Uterus (tissue), 4 donors: ENCODE data around the gene HLTF. TPM values are rescaled to one million over a fixed set of nuclear protein-coding genes. Genes with fewer than 3 reads are reported as not detected.

ENCODE experiments used
- DNase-seq, 2 donors: peaks; one replicate each; pipeline ENCODE4 v3.0.0-alpha.2; 2019 to 2020
- H3K27ac ChIP-seq, 2 donors: fragments of 200-600 bp; sonication (generic); 1 replicate in 1 of 2; 2 replicates in 1 of 2; pipeline ENCODE4 v1.5.1; 2016 to 2018
- H3K27me3 ChIP-seq, 2 donors: fragments of 200-600 bp; sonication (generic); one replicate each; pipeline ENCODE4 v1.5.1; 2018 to 2019; ENCODE audit warnings: control low read depth in 1 of 2
- H3K36me3 ChIP-seq, 2 donors: fragments of 200-600 bp; sonication (generic); one replicate each; pipeline ENCODE4 v1.5.1; 2019; ENCODE audit warnings: control low read depth in 1 of 2
- H3K4me1 ChIP-seq, 2 donors: fragments of 200-600 bp; sonication (generic); one replicate each; pipeline ENCODE4 v1.5.1; 2018 to 2019; ENCODE audit warnings: control low read depth in 1 of 2
- H3K4me3 ChIP-seq, 2 donors: fragments of 200-600 bp; sonication (generic); 1 replicate in 1 of 2; 2 replicates in 1 of 2; pipeline ENCODE4 v1.5.1; 2018 to 2019; ENCODE audit warnings: mild to moderate bottlenecking in 1 of 2
- H3K9me3 ChIP-seq, 2 donors: fragments of 200-600 bp; sonication (generic); one replicate each; pipeline ENCODE4 v1.5.1; 2019; ENCODE audit warnings: control low read depth in 1 of 2
- POLR2A ChIP-seq, 2 donors: fragments of 450-650 bp; IDR thresholded peaks; one replicate each; pipeline ENCODE4 v1.6.1; 2016; ENCODE audit warnings: antibody characterized with exemption in 2 of 2, mild to moderate bottlenecking in 1 of 2, moderate library complexity in 1 of 2
- intact Hi-C: fragments of 100-400 bp; cut with DNase I; formaldehyde crosslinking; loops from one replicate; pipeline ENCODE4 v1.15.1; 2023; ENCODE audit warnings: low total_unique reads
- total RNA-seq, 4 donors: library from RNA; depleted of rRNA in 3 of 4; stranded (reverse); fragments of >200 nt in 3 of 4; gene quantifications; one replicate each; pipeline versions ENCODE4 v1.1.0 to v1.2.4, GENCODE V29; 2014 to 2023
- TF ChIP-seq, protein P1 (sequence below), 4 experiments: fragments of 200-600 bp in 2 of 4; fragments of 450-650 bp in 2 of 4; sonication (generic) in 2 of 4; IDR thresholded peaks; one replicate each; pipeline ENCODE4 v1.5.1; 2016 to 2019; ENCODE audit warnings: antibody characterized with exemption in 4 of 4, mild to moderate bottlenecking in 2 of 4, moderate library complexity in 1 of 4
- donor health status: DM: yes; HTN: yes; CAD: no.

HLTF gene
- total RNA-seq, 4 donors from 2014 or later, result 21.5 to 80.1 (median 38.0) TPM

DNA sequence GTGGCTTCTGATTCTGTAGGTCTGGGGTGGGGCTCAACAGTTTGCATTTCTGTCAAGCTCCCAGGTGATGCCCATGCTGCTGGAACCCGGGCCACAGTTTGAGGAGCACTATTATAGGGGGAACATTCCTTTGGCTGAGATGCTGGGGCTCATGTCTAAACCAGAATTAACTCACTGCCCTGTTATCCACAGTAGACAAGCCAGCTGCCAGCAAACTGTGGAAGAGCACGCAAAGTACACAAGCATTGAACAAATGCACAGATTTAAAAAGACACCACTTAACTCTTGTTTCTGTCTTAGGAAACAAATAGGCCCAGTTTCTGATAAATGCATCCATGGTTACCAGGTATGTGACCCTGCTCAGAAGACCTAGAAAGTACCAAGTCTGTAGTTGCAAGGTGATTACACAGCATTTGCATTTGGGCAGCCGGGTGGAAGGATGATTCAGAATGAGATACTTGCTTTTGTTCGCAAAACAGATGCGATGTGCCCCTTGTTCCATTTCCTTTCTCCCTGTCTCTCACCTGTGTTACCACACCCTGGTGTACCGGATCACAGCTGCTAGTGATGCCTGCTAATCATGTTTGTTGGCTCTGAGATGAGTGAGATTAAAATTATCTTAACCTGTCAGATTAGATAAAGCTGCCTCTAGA is 82.6 kb downstream of the HLTF start:
- no peaks in the 10 kb centered on the region for H3K9me3 ChIP-seq

DNA sequence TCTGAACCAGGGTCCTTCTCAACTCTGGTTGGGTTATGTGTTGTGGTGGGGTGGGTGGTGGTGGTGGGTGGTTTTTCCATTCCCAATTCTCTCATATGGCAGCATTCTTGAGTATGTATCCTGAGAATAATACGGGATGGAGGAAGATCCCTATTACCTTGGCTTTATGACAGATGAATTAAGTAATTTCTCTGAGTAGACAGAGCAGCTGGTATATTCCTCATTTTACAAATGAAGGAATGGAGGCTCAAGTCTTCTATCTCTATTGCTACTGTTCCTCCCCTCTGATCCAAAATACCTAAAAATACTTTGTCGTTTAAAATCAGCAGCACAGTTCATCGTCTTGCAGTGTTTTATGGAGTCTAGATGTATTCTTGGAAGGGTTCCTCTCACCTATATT is 84.6 kb downstream of the HLTF start:
- Histone ChIP-seq H3K9me3 (no peaks in the 10 kb centered on the region), H3K4me3 (no peak overlapping the region), H3K27me3 (no peaks in the 10 kb centered on the region), H3K27ac (no peak overlapping the region), H3K4me1 (no peaks in the 10 kb centered on the region), H3K36me3 (no peaks in the 10 kb centered on the region)
- intact Hi-C loops, result no loop called here
- DNase-seq, result no peak
- TF ChIP-seq POLR2A (IDR thresholded peaks at IDR 0.05), result no peak
- TF ChIP-seq, protein P1, sequence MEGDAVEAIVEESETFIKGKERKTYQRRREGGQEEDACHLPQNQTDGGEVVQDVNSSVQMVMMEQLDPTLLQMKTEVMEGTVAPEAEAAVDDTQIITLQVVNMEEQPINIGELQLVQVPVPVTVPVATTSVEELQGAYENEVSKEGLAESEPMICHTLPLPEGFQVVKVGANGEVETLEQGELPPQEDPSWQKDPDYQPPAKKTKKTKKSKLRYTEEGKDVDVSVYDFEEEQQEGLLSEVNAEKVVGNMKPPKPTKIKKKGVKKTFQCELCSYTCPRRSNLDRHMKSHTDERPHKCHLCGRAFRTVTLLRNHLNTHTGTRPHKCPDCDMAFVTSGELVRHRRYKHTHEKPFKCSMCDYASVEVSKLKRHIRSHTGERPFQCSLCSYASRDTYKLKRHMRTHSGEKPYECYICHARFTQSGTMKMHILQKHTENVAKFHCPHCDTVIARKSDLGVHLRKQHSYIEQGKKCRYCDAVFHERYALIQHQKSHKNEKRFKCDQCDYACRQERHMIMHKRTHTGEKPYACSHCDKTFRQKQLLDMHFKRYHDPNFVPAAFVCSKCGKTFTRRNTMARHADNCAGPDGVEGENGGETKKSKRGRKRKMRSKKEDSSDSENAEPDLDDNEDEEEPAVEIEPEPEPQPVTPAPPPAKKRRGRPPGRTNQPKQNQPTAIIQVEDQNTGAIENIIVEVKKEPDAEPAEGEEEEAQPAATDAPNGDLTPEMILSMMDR (IDR thresholded peaks at IDR 0.05), result no peak

More for the DNA sequence above, 82.6 kb downstream of the HLTF start:
- peak overlapping the region in 1 of 2 donors; percentile 51 for H3K27ac ChIP-seq
- TF ChIP-seq, protein P1 (IDR thresholded peaks at IDR 0.05), result no peak
- no peak for TF ChIP-seq POLR2A (IDR thresholded peaks at IDR 0.05)
- no peaks in the 10 kb centered on the region for H3K4me1 ChIP-seq
- no peaks in the 10 kb centered on the region for H3K27me3 ChIP-seq
- DNase-seq, result no peak
- no peaks in the 10 kb centered on the region for H3K36me3 ChIP-seq
- intact Hi-C loops, result no loop called here
- H3K4me3 ChIP-seq, result no peak overlapping the region

GRCh38 chr3:149000206-149000745 is 86.1 kb downstream of the HLTF start:
- DNase-seq, result no peak
- TF ChIP-seq, protein P1 (IDR thresholded peaks at IDR 0.05), result no peak
- TF ChIP-seq POLR2A (IDR thresholded peaks at IDR 0.05), result no peak
- H3K27ac ChIP-seq, result no peak overlapping the region
- no peak overlapping the region for H3K4me3 ChIP-seq
- no peaks in the 10 kb centered on the region for H3K9me3 ChIP-seq
- no peaks in the 10 kb centered on the region for H3K27me3 ChIP-seq
- intact Hi-C loops, result no loop called here
- no peaks in the 10 kb centered on the region for H3K4me1 ChIP-seq
- no peaks in the 10 kb centered on the region for H3K36me3 ChIP-seq

DNA sequence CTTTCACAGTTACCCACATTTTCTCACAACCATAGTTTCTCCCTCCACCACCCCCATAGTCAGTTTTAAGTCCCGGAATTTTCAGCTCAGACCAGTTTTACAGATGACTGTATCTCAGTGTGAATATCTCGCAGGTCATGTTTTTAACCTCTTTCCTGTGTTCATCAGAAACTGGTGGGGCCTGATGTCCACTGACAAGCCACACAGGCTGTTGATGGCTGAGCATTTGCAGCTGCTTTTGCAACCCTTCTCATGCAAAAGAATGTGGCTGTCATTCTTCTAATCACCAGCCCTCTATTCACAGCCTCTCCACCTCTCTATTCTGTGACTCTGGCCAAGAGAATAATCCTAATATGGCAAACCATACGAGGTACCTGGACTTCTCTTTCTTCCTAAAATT is 86.5 kb downstream of the HLTF start:
- Histone ChIP-seq H3K27me3 (no peaks in the 10 kb centered on the region), H3K4me3 (no peak overlapping the region), H3K27ac (no peak overlapping the region), H3K4me1 (no peaks in the 10 kb centered on the region), H3K9me3 (no peaks in the 10 kb centered on the region), H3K36me3 (no peaks in the 10 kb centered on the region)
- no peak for TF ChIP-seq POLR2A (IDR thresholded peaks at IDR 0.05)
- TF ChIP-seq, protein P1 (IDR thresholded peaks at IDR 0.05), result no peak
- intact Hi-C loops, result no loop called here
- DNase-seq, result no peak

- Histone ChIP-seq H3K4me3 (no peak overlapping the region), H3K27me3 (no peaks in the 10 kb centered on the region), H3K4me1 (no peaks in the 10 kb centered on the region), H3K36me3 (no peaks in the 10 kb centered on the region), H3K9me3 (no peaks in the 10 kb centered on the region), H3K27ac (peak overlapping the region; percentile 1 to 16)
- no peak for DNase-seq
- intact Hi-C loops, result no loop called here
- TF ChIP-seq, protein P1 (IDR thresholded peaks at IDR 0.05), result no peak
- TF ChIP-seq POLR2A (IDR thresholded peaks at IDR 0.05), result no peak
Measured at GRCh38 chr3:148998715-148999423, 87.5 kb downstream of the HLTF start.
